MM.1S (cell line): ENCODE data around the gene ADAMTS2.

ENCODE experiments used
- DNase-seq: peaks from one replicate; pipeline ENCODE4 v3.0.0-alpha.2; 2015
- H2AFZ ChIP-seq: fragments of 300-600 bp; sonication (generic); 2 replicates; pipeline ENCODE4 v1.6.0; 2016; ENCODE audit warnings: antibody characterized with exemption, low read length
- H3F3A ChIP-seq: fragments of 300-600 bp; sonication (generic); 2 replicates; pipeline ENCODE4 v1.6.1; 2016; ENCODE audit warnings: mild to moderate bottlenecking, antibody characterized with exemption, low read length, moderate library complexity, mixed read lengths; ENCODE audit not compliant: insufficient read depth
- H3K27ac ChIP-seq: fragments of 300-600 bp; sonication (generic); 2 replicates; pipeline ENCODE4 v1.5.1; 2016; ENCODE audit warnings: mild to moderate bottlenecking, low read length
- H3K27me3 ChIP-seq: fragments of 300-600 bp; sonication (generic); replicated peaks from 2 replicates; pipeline ENCODE4 v1.6.0; 2016; ENCODE audit warnings: low read length; ENCODE audit not compliant: insufficient read depth
- H3K36me3 ChIP-seq: fragments of 300-600 bp; sonication (generic); replicated peaks from 2 replicates; pipeline ENCODE4 v1.6.1; 2016; ENCODE audit warnings: mild to moderate bottlenecking, low read length, mixed read lengths; ENCODE audit not compliant: insufficient read depth
- H3K4me1 ChIP-seq: fragments of 300-600 bp; sonication (generic); 2 replicates; pipeline ENCODE4 v1.6.1; 2016; ENCODE audit warnings: low read length, mixed read lengths
- H3K4me2 ChIP-seq: fragments of 300-600 bp; sonication (generic); 2 replicates; pipeline ENCODE4 v1.6.0; 2016; ENCODE audit warnings: low read depth, low read length
- H3K4me3 ChIP-seq: fragments of 300-600 bp; sonication (generic); 2 replicates; pipeline ENCODE4 v1.5.1; 2016; ENCODE audit warnings: low read length, mixed read lengths
- H3K79me2 ChIP-seq: fragments of 300-600 bp; sonication (generic); 2 replicates; pipeline ENCODE4 v1.6.1; 2016; ENCODE audit warnings: mixed run types, low read length, mixed read lengths
- H3K9ac ChIP-seq: fragments of 300-600 bp; sonication (generic); 2 replicates; pipeline ENCODE4 v1.6.1; 2016; ENCODE audit warnings: low read length, mixed read lengths
- H3K9me2 ChIP-seq: fragments of 300-600 bp; sonication (generic); replicated peaks from 2 replicates; pipeline ENCODE4 v1.6.1; 2016; ENCODE audit warnings: mild to moderate bottlenecking, low read length, mixed read lengths; ENCODE audit not compliant: insufficient read depth
- H3K9me3 ChIP-seq: fragments of 300-600 bp; sonication (generic); replicated peaks from 2 replicates; pipeline ENCODE4 v1.6.1; 2016; ENCODE audit warnings: mild to moderate bottlenecking, low read length, mixed read lengths; ENCODE audit not compliant: insufficient read depth
- H4K20me1 ChIP-seq: fragments of 300-600 bp; sonication (generic); 2 replicates; pipeline ENCODE4 v1.6.1; 2016; ENCODE audit warnings: mild to moderate bottlenecking, low read length, moderate library complexity, mixed read lengths; ENCODE audit not compliant: insufficient read depth
- EZH2 ChIP-seq: fragments of 300-600 bp; sonication (generic); optimal IDR thresholded peaks from 2 replicates; pipeline ENCODE3; 2017; ENCODE audit warnings: low read depth, mild to moderate bottlenecking, antibody characterized with exemption, low read length, mixed read lengths
- EZH2phosphoT487 ChIP-seq: fragments of 300-600 bp; sonication (generic); IDR thresholded peaks from 2 replicates; pipeline ENCODE4 v1.6.1; 2018; ENCODE audit warnings: antibody characterized with exemption, low read length
- TF ChIP-seq, protein P1 (sequence below): fragments of 300-600 bp; sonication (generic); IDR thresholded peaks from 2 replicates; pipeline ENCODE4 v1.5.1; 2016; ENCODE audit warnings: antibody characterized with exemption, low read length, mixed read lengths

The ADAMTS2 gene

DNA sequence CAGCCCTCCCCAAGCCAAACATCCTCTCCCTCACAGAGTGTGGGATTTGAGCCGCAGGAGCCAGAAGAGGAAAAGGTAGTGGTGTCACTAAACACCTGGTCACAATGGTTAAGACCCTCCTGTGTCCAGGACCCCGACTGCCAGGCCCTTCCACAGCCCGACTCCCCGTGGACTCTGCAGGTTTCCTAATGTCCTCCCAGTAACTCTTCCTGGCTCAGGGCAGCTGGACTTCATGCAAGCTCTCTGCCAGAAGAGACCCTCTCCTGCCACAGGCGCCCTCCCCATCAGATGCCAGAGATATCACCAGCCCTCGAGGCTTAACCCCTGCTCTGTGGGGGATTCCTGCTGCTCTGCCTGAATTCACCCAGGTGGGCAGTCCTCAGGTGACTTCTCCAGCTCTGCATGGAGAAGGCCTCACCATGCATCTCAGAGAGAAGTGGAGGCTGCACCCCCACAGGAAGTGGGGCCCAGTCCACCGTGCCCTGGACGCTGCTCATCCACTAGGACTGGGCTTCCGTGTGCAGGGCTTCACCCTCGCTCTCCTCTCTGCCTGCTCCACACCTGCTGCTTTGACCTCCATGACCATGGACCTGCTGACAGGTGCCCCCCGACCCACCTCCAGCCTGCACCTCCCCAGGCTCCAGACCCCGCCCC lies 111.2 kb downstream of the ADAMTS2 start:
- H3K4me1 ChIP-seq = no peaks in the 10 kb centered on the region
- no peaks in the 10 kb centered on the region for H3K36me3 ChIP-seq
- H2AFZ ChIP-seq = no peak overlapping the region
- H3K27me3 ChIP-seq = peaks cover 38% of the 10 kb centered on the region
- H3F3A ChIP-seq = no peaks in the 10 kb centered on the region
- no peaks in the 10 kb centered on the region for H3K9me3 ChIP-seq
- DNase-seq = no peak
- H3K79me2 ChIP-seq = no peaks in the 10 kb centered on the region
- H3K4me3 ChIP-seq = no peak overlapping the region
- no peak overlapping the region for H3K9ac ChIP-seq
- H4K20me1 ChIP-seq = no peaks in the 10 kb centered on the region
- H3K9me2 ChIP-seq = no peaks in the 10 kb centered on the region
- H3K4me2 ChIP-seq = no peak overlapping the region
- no peak overlapping the region for H3K27ac ChIP-seq
- TF ChIP-seq EZH2 (no peak), EZH2phosphoT487 (no peak)

DNA sequence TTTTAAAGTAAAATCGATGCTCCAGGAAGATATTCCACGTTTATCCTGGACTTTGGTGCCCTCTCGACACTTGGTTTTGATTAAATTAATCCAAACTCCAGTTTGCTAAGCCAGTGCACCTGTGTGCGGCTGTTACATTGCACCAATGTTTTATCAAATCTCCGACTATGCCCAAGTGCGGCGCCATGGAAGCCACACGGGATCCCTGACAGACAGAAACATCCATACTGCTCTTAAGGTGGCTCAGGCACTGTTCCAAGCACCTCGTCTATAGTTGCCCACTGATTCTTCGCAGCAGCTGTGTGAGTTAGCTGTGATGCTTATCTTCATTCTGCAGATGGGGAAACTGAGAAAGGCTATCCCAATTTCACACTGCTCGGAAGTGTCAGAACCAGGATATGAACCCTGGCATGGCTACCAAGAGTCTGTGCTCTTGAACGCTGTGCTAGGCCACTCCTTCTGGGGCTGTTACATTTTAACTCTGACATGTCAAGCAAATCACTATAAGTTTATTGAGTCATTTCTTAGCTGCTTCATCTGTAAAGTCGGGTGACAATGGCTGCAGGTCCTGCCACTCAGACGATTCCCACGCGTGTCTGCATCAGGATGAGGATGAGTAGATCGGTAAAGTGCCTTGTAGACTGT lies 113.0 kb downstream of the ADAMTS2 start:
- no peaks in the 10 kb centered on the region for H3K9me2 ChIP-seq
- no peak overlapping the region for H3K27ac ChIP-seq
- peaks cover 41% of the 10 kb centered on the region for H3K27me3 ChIP-seq
- no peak for TF ChIP-seq EZH2phosphoT487
- TF ChIP-seq, protein P1, sequence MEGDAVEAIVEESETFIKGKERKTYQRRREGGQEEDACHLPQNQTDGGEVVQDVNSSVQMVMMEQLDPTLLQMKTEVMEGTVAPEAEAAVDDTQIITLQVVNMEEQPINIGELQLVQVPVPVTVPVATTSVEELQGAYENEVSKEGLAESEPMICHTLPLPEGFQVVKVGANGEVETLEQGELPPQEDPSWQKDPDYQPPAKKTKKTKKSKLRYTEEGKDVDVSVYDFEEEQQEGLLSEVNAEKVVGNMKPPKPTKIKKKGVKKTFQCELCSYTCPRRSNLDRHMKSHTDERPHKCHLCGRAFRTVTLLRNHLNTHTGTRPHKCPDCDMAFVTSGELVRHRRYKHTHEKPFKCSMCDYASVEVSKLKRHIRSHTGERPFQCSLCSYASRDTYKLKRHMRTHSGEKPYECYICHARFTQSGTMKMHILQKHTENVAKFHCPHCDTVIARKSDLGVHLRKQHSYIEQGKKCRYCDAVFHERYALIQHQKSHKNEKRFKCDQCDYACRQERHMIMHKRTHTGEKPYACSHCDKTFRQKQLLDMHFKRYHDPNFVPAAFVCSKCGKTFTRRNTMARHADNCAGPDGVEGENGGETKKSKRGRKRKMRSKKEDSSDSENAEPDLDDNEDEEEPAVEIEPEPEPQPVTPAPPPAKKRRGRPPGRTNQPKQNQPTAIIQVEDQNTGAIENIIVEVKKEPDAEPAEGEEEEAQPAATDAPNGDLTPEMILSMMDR = no peak
- no peak for TF ChIP-seq EZH2
- H4K20me1 ChIP-seq = no peaks in the 10 kb centered on the region
- DNase-seq = no peak
- H2AFZ ChIP-seq = no peak overlapping the region
- H3K9me3 ChIP-seq = no peaks in the 10 kb centered on the region
- H3K4me2 ChIP-seq = no peak overlapping the region
- H3K4me3 ChIP-seq = no peak overlapping the region
- no peak overlapping the region for H3K9ac ChIP-seq
- no peaks in the 10 kb centered on the region for H3K79me2 ChIP-seq
- no peaks in the 10 kb centered on the region for H3F3A ChIP-seq
- H3K36me3 ChIP-seq = no peaks in the 10 kb centered on the region
- H3K4me1 ChIP-seq = no peaks in the 10 kb centered on the region

DNA sequence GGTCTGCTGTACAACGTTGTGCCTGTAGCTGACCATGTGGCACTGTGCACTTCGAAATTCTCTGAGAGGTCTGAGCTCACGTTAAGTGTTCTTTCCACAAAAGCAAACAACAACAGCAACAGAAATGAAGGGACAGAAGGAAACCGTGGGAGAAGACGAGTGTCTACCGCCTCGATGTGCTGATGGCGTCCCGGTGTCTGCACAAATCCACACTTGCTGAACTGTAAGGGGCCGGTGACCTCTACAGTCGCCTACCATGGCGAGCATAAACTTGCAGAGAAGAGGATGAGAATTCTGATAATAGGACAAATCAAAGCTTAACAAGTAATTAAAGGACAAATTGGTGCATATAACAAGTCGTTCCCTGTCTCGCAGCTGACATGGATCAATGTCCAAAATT lies 114.0 kb downstream of the ADAMTS2 start:
- no peaks in the 10 kb centered on the region for H3K36me3 ChIP-seq
- H3K9ac ChIP-seq = no peak overlapping the region
- H3K27ac ChIP-seq = no peak overlapping the region
- H3K79me2 ChIP-seq = no peaks in the 10 kb centered on the region
- TF ChIP-seq EZH2phosphoT487 = no peak
- no peak for TF ChIP-seq EZH2
- TF ChIP-seq, protein P1 = no peak
- H3K4me2 ChIP-seq = no peak overlapping the region
- H3K9me2 ChIP-seq = no peaks in the 10 kb centered on the region
- no peak overlapping the region for H2AFZ ChIP-seq
- peaks cover 46% of the 10 kb centered on the region for H3K27me3 ChIP-seq
- DNase-seq = no peak
- H4K20me1 ChIP-seq = no peaks in the 10 kb centered on the region
- no peak overlapping the region for H3K4me3 ChIP-seq
- no peaks in the 10 kb centered on the region for H3K9me3 ChIP-seq
- no peaks in the 10 kb centered on the region for H3K4me1 ChIP-seq
- no peaks in the 10 kb centered on the region for H3F3A ChIP-seq

DNA sequence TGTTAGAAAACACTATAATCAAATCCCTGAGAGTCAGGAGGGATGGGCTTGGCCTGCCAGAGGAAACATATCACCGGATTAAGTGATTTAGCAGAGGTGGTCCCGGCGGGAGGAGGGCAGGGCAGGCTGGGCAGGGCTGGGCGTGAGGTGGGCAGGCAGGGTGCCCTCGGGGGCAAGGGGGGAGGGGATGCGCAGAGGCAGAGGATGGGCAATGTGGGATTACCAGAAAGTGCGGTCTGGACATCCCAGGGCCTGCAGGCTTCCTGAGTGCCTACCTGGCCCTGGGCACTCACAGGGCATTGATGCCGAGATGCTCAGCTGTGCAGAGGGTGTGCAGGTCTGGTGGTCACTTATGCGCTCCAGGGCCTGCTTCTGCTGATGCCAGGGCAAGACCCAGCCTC lies 115.2 kb downstream of the ADAMTS2 start:
- no peak overlapping the region for H3K4me3 ChIP-seq
- no peak overlapping the region for H3K4me2 ChIP-seq
- no peak for TF ChIP-seq EZH2
- H3K27me3 ChIP-seq = peaks cover 48% of the 10 kb centered on the region
- H3K79me2 ChIP-seq = no peaks in the 10 kb centered on the region
- no peaks in the 10 kb centered on the region for H3K9me2 ChIP-seq
- no peaks in the 10 kb centered on the region for H3F3A ChIP-seq
- H3K9ac ChIP-seq = no peak overlapping the region
- no peaks in the 10 kb centered on the region for H3K36me3 ChIP-seq
- H3K4me1 ChIP-seq = no peaks in the 10 kb centered on the region
- no peaks in the 10 kb centered on the region for H3K9me3 ChIP-seq
- H4K20me1 ChIP-seq = no peaks in the 10 kb centered on the region
- H2AFZ ChIP-seq = no peak overlapping the region
- DNase-seq = no peak
- H3K27ac ChIP-seq = no peak overlapping the region
